Thoracic aorta endothelial cell (primary cell): ENCODE results near the gene ACTL10. TPM values are rescaled to one million over a fixed set of nuclear protein-coding genes. Genes with fewer than 3 reads are reported as not detected.

ENCODE experiments used
- total RNA-seq: library from RNA; depleted of rRNA; stranded (reverse); fragments of >200 nt; gene quantifications from 2 replicates; pipeline ENCODE4 v1.2.3, GENCODE V29; 2012

The ACTL10 gene
- 2.5 and 2.7 TPM in 2 replicates for total RNA-seq

DNA sequence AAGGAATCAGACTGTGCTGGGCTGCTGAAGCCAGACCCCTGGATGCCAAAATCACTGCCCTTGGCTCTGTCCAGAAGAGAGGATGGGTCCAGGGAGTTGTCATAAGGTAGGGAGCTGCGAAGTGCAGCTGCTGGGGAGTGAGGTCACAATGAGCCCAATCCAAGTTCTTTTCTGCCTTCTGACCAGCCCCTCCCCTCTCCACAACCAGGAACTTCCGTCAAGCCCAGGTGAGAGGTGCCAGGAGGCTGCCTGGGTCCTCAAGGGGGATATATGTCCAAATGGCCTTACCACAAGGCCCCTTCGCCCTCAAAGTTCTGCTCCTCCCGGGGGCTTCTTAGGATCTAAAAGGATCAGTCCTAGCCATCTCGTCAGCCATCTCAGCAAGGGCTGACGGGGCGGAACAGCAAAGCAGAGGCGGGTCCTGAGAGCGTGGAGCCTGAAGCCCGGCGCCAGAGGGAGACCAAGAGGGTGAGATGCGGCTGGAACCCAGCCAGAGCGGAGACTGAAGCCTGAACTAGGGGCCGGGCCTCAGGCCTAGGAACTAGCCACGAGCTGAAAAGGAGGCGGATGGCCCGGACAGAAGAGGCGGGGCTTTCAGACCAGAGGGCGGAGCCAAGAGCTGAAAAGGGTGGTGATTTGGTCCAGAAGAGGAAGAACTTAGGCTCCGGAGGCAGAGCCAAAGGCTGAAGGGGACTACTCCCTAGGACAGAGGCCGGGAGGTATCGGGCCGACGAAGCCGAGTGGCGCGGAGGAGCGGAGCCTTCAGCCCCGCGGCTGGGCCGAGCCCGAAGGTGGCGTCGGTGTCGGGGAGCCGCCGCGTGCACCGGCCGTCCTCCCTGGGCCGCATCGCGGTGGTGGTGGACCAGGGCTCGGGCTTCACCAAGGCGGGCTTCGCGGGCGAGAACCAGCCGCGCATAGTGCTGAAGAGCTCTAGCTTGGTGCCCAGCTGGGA, at the start of gene ACTL10:
Gene ACTL10, plus strand, starts transcription at position 651 of the 952 bp plus-strand sequence. CDS start 555 bp downstream, outside the sequence.

GRCh38 chr20:33662172-33662571, 4.6 kb upstream of the ACTL10 start, which contains the start of gene C20orf144:
C20orf144 (plus strand) TSS chr20:33662327; CDS start chr20:33662346, 19 bp downstream.

GRCh38 chr20:33674294-33675135, 7.8 kb downstream of the ACTL10 start, which contains the start of gene NECAB3:
NECAB3 (minus strand) TSS chr20:33674428; CDS start chr20:33674352, 76 bp downstream.

GRCh38 chr20:33686100-33686983, 19.6 kb downstream of the ACTL10 start, which contains the start of gene E2F1:
E2F1 (minus strand) TSS chr20:33686385; CDS start chr20:33686264, 121 bp downstream.

Other genes starting within 250 kb of the ACTL10 start
- 5.3 and 7.6 TPM in 2 replicates for gene SNTA1, start 223.2 kb upstream of the ACTL10 start, total RNA-seq
- gene CBFA2T2, start 176.8 kb upstream of the ACTL10 start, total RNA-seq, result 6.2 and 6.3 TPM in 2 replicates
- gene C20orf144, start 4.6 kb upstream of the ACTL10 start, total RNA-seq, result 0.07 and 0.13 TPM in 2 replicates
- 13.1 and 15.7 TPM in 2 replicates for gene NECAB3, start 7.5 kb downstream of the ACTL10 start, total RNA-seq
- gene E2F1, start 19.4 kb downstream of the ACTL10 start, total RNA-seq, result 10.1 and 16.7 TPM in 2 replicates
- 3.3 and 3.8 TPM in 2 replicates for gene PXMP4, start 53.4 kb downstream of the ACTL10 start, total RNA-seq
- gene ZNF341, start 65.1 kb downstream of the ACTL10 start, total RNA-seq, result 2.0 and 2.4 TPM in 2 replicates
- gene CHMP4B, start 144.4 kb downstream of the ACTL10 start, total RNA-seq, result 45.6 and 52.4 TPM in 2 replicates